ENCODE results near the gene KCNH2.

Gene KCNH2

GRCh38 chr7:150975536-150976319 is 2.4 kb downstream of the KCNH2 start:
- DNase-seq (ENCODE audit: low spot score) (no peak), FAIRE-seq (no peak)

DNA sequence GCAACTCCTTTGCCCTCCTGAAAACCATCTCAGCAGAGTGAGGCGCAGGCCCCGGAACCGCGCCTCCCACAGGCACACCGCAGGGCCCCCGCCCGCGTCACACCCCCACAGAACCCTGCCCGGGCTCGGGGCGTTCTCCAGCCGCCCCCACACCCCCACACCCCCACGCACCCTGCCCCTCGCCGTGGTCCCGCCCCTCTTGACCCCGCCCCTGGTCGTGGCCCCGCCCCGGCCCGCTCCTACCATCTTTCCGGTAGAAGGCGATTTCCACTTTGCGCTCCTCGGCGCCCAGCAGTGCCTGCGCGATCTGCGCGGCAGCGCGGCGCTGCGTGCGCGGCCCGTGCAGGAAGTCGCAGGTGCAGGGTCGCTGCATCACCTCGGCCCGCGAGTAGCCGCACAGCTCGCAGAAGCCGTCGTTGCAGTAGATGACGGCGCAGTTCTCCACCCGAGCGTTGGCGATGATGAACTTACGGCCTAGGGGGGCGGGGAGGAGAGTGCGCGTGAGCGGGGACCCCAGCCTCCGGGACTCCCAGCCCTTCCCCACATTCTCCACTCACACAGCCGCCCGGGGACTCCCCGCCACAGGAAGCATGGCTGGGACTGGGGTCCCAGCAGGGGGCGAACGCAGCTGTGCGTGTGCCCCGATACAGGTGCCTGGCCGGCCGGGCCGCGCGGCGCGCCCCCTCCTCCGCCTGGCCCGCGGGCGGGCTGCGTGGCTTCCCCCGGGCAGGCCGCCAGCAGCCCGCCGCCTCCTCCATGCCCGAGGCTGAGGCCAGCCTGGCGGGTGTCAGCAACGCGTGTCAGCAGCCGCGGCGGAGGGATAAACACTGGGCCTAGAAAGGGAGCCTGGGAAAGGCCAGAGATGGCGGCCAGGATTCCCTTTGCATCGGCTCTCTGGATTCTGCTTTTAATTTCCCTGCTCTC is 3.4 kb downstream of the KCNH2 start:
- no peak for DNase-seq (ENCODE audit: low spot score)
- no peak for FAIRE-seq

DNA sequence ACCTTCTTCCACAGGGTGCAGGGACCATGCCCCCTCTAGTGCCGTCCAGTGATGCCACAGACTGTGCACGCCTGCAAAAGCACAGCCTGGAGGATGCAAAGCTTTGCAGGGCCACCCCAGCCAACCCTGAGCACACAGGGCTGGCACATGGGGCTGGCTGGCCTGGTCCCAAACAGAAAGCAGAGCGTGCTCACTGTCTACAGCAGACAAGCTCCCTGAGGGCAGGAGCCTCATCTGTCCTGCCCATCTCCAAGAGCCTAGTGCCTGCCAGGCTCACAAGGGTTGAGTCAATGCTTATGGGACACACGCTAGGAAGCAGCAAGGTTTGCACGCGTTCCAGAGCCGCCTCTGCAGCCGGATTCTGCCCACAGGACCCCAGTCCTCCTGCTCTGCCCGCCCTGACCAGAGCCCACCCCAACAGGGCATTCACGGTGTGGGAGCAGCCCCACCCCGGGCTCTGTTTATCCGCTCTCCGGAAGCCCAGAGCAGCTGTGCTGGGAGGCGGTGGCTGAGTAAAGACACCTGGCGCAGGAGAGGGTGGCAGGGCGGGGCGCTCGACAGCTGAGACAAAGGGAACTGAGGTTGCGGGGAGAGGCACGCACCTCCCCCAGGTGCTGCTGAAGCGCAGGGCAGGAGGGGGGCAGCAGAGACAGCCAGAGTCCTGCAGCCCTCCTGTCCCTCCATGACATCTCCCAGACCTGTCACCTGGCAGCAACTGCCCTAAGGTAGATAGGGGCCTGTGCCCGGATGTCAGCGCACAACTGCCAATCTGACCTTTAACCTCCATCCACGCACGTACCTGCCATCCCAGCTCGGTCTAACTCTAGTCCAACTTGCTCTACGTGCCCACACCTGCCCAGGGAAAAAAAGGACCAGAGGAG is 4.3 kb downstream of the KCNH2 start:
- FAIRE-seq (no peak), DNase-seq (ENCODE audit: low spot score) (no peak)

DNA sequence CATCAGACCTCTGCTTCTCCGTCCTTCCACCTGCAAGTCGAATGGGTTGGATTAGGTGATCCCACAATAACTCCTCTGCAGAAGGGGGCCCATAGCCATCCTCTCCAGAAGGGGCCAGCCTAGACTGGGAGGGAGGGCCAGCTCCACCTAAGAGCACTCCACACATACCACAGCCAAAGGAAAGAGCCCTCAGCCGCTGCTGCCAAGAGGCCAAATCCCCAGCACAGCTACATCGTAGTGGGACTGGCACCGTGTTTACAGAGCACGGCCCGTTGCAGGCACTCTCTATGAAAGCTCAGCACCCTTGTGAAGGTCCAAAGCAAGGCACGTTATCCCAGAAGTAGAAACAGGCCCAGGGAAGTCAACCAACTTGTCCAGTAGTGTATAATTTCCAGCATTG is 5.4 kb downstream of the KCNH2 start:
- DNase-seq (ENCODE audit: low spot score): no peak
- no peak for FAIRE-seq

GRCh38 chr7:150972023-150972468 is 6.1 kb downstream of the KCNH2 start:
- no peak for FAIRE-seq
- DNase-seq (ENCODE audit: low spot score): no peak

DNA sequence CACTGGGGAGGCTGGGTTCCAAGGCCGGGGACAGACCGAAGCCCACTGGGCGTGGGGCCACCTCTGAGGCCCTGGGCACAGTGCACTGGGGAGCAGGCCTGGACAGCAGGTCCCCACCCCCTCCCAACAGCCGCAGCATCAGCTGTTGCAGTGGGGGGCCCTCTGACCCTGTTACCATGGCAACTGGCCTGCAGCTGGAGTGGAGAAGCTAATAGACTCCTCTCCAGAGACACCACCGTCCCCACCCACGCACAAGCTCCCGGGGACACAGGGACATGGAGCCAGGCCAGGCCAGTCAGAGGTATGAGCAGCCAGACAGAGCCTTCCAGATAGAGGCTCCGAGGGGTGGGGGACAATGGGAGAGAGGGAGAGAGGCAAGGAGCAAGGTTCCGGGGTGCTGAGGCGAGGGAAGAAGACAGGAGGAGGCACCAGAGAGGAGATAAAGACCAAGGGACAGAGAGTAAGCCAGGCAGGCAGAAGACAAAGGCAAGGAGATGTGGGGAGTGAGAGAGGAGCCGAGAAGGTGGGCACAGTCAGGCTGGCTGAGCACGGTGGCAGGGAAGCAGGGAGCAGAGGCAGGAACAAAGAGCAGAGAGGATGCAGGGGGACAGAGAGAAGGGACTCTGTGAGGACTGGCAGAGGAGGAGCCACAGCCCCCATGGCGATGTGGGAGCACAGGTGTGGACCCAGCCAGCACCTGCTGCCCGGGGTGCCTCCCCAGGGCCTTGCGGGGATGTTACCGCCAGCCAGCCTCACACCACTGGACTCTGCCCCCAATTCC is 6.7 kb downstream of the KCNH2 start:
- DNase-seq (ENCODE audit: low spot score) (no peak), FAIRE-seq (no peak)

- no peak for FAIRE-seq
- DNase-seq (ENCODE audit: low spot score): no peak
Observed at GRCh38 chr7:150970424-150970823, 7.7 kb downstream of the KCNH2 start.

GRCh38 chr7:150969475-150969874 is 8.6 kb downstream of the KCNH2 start:
- no peak for DNase-seq (ENCODE audit: low spot score)
- FAIRE-seq: no peak

- FAIRE-seq (no peak), DNase-seq (ENCODE audit: low spot score) (no peak)
Observed at GRCh38 chr7:150968734-150969372, 9.3 kb downstream of the KCNH2 start.

DNA sequence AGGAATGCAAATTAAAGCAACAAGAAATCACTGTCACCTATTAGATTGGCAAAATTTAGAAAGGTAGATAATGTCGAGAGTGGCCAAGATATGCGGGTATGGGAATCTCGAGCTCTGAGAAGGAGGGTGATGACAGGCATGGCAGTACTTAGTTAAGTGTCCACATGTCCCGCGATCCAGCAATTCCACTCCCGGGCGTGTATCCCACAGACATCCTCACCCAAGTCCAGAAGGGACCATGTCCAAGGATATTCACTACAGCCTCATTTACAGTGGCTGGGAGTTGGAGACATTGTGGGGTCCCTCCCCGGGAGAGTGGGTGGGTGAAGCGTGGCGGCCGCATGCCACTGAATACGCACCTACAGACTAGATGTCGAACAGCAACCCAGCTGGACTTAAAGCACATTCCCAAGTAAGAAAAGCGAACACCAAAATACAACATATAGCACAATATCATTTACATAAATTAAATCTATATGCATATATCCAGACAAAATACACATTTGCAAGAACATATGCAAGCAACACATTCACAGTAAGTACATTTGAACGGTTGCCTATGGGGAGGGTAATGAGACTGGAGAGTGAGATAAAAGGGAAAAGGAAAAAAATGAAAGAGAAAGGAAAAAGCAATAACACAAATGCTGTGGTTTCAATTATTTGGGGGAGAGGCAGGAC is 9.9 kb downstream of the KCNH2 start:
- FAIRE-seq (no peak), DNase-seq (ENCODE audit: low spot score) (no peak)

DNA sequence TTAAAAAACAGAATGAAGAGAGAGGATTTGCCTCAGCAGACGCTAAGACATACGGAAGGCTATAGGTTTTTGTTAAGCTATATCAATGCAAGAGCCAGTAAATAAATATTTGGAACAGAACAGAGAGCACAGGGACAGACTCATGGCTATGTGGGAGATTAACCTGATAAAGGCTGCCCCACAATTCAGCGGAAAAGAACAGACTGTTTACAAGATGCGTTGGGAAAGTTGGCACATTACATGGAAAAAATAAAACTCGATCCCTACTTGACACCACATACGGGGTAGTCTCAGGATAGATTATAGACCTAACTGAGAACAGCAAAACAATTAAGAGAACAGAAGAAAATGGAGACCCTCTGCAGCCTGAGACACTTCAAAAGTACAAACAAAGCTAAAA is 10.8 kb downstream of the KCNH2 start:
- FAIRE-seq (no peak), DNase-seq (ENCODE audit: low spot score) (no peak)

- FAIRE-seq (no peak), DNase-seq (ENCODE audit: low spot score) (no peak)
Observed at GRCh38 chr7:150966002-150966401, 12.1 kb downstream of the KCNH2 start.

- DNase-seq (ENCODE audit: low spot score) (no peak), FAIRE-seq (no peak)
Observed at GRCh38 chr7:150965273-150965830, 12.8 kb downstream of the KCNH2 start.

DNA sequence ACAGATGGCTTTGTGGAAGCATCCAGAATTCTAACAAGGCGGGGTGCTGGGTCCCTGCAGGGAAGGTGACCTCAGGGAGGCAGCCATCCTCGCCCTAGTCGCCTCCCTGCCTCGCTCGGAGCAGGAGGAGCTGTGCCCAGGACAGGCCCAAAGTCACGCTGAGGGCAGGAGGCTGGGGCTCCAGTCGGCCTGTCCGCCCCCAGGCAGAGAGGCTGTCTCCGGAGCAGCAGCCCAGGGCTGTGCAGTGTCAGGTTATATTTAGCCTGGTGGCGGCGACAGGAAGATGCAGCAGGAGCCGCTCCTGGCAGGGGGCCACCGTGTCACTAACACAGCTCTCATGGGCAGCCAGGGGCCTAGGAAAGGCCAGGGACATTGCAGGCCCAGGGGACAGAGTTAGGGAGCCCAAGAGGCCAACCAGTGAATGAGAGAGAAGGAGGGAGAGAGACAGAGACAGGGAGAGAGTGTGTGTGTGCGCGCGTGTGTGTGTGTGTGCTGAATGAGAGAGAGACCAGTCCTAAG is 13.5 kb downstream of the KCNH2 start:
- FAIRE-seq (no peak), DNase-seq (ENCODE audit: low spot score) (no peak)

GRCh38 chr7:150963707-150964559 is 14.2 kb downstream of the KCNH2 start:
- no peak for FAIRE-seq
- DNase-seq (ENCODE audit: low spot score): no peak

DNA sequence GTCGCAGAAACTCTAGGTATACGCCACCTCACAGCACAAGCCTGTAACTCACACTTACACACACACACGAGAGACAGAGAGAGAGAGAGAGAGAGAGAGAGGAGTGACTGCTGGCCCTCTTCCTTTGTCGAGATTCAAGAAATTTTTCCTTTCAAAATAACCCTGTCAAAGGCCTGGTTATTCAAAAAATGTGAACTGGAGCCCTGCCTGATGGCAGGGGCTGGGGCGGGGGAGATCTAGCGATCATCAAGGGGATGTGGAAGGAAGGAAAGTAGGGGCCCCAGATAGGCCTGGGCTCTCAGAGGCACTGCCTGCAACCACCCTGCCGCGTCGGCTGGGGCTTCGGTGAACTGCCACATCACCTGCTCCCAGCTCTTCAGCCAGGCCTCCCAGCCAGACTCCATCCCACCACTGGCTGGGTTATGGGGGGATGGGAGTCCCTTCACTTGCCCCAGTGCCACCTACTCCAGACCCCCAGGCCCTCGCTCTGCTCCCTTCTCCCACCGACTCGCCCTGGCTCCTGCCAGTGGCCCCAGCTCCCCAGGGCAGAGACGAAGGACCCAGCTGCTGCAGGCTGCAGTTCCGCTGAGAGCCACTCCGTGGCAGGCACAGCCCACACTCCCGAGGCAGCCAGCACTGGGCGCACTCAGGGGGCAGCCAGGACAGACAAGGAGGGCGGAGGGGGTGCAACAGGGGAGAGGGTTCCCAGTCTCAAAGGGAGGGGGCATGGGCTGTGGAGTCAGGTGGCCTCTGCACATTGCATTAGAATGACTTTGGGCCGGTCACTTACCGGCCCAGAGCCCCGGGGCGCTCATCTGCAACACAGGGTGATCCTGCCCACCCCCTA is 15.3 kb downstream of the KCNH2 start:
- DNase-seq (ENCODE audit: low spot score): no peak
- FAIRE-seq: no peak

DNA sequence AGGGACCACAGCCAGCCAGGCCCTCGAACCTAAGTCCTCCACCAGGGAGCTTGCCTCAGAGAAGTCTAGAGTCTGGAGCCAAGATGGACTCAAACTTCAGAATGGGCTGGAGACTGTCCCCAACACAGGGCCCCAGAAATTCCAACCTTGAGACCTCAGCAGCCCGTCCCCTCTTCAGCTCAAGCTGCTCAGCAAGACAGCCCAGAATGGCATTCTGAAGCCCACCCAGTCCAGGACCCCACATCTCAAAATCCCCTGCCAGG is 15.9 kb downstream of the KCNH2 start:
- FAIRE-seq: no peak
- no peak for DNase-seq (ENCODE audit: low spot score)
